GM13977 (cell line): ENCODE results near the gene TMEM252.

Experiments used
- DNase-seq: peaks from one replicate; pipeline ENCODE4 v3.0.0; 2012; ENCODE audit warnings: low spot score
- CTCF ChIP-seq: IDR thresholded peaks from 2 replicates; pipeline ENCODE4 v1.5.1; 2012; ENCODE audit warnings: mild to moderate bottlenecking, control low read depth; ENCODE audit not compliant: insufficient read depth; ENCODE audit errors: extremely low read depth, missing control alignments
- in situ Hi-C: fragments of 300-500 bp; cut with MboI; formaldehyde crosslinking; loops from one replicate; pipeline ENCODE4 v1.12.0; 2022; ENCODE audit warnings: low sequenced_read_pairs, low pct_unique_long_range_greater_than_20kb, mixed read lengths, inconsistent platforms; ENCODE audit not compliant: unreplicated experiment

The TMEM252 gene

GRCh38 chr9:68532131-68532530 lies 8.6 kb downstream of the TMEM252 start:
- in situ Hi-C loops: no loop called here
- no peak for TF ChIP-seq CTCF
- DNase-seq: no peak

GRCh38 chr9:68530618-68531017 lies 10.1 kb downstream of the TMEM252 start:
- in situ Hi-C loops: no loop called here
- no peak for TF ChIP-seq CTCF
- no peak for DNase-seq

GRCh38 chr9:68523367-68523936 lies 17.2 kb downstream of the TMEM252 start:
- DNase-seq: no peak
- no peak for TF ChIP-seq CTCF
- in situ Hi-C loops: no loop called here

GRCh38 chr9:68522954-68523353 lies 17.7 kb downstream of the TMEM252 start:
- in situ Hi-C loops: no loop called here
- TF ChIP-seq CTCF: no peak
- no peak for DNase-seq

- no peak for TF ChIP-seq CTCF
- in situ Hi-C loops: no loop called here
- no peak for DNase-seq
Observed at GRCh38 chr9:68522131-68522530, 18.6 kb downstream of the TMEM252 start.

- in situ Hi-C loops: no loop called here
- DNase-seq: no peak
- no peak for TF ChIP-seq CTCF
Observed at GRCh38 chr9:68515326-68516017, 25.2 kb downstream of the TMEM252 start.
